GM19035 (cell line): Measurements from ENCODE around the gene GREB1.

Source experiments
- ATAC-seq: cut with Tn5 transposase; IDR thresholded peaks from one replicate; pipeline ENCODE4 v1.9.1; 2021; ENCODE audit not compliant: unreplicated experiment

Gene GREB1, protein sequence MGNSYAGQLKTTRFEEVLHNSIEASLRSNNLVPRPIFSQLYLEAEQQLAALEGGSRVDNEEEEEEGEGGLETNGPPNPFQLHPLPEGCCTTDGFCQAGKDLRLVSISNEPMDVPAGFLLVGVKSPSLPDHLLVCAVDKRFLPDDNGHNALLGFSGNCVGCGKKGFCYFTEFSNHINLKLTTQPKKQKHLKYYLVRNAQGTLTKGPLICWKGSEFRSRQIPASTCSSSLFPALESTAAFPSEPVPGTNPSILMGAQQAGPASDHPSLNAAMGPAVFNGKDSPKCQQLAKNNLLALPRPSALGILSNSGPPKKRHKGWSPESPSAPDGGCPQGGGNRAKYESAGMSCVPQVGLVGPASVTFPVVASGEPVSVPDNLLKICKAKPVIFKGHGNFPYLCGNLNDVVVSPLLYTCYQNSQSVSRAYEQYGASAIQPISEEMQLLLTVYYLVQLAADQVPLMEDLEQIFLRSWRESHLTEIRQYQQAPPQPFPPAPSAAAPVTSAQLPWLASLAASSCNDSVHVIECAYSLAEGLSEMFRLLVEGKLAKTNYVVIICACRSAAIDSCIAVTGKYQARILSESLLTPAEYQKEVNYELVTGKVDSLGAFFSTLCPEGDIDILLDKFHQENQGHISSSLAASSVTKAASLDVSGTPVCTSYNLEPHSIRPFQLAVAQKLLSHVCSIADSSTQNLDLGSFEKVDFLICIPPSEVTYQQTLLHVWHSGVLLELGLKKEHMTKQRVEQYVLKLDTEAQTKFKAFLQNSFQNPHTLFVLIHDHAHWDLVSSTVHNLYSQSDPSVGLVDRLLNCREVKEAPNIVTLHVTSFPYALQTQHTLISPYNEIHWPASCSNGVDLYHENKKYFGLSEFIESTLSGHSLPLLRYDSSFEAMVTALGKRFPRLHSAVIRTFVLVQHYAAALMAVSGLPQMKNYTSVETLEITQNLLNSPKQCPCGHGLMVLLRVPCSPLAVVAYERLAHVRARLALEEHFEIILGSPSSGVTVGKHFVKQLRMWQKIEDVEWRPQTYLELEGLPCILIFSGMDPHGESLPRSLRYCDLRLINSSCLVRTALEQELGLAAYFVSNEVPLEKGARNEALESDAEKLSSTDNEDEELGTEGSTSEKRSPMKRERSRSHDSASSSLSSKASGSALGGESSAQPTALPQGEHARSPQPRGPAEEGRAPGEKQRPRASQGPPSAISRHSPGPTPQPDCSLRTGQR (N-terminal part only)

DNA sequence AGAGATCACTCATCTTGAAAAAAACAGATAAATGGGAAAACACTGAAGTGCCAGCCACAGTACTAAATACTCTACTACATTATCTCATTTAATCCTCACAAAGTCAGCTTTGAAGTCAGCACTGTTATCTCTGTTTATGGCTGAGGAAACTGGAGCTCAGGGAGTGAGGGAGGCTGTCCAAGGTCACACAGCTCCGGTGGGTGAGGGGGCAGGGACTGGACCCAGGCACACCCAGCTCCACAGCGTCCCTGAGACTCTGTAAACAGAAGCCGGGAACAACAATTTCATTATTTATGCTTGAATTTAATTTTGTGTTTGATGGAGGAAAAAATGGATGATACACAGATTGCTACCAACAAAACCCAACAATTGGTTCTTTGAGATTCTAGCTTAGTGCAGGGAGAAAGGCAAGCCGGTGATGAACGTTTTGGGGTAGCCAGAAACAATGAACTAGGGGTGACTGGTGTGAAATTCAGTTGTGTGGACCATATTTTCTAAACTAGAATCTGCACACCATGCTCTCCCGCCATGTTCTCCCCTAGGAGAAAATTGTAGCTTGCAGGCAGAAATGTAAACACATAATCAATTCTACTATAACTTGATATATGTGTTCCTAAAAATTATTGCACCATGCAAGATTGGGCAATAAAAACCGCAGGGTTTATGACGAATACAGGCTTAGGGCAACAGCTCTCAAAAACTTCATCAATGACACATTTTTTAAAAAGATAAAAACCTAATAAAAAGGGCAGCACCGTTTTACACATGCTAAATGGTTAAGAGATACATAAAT lies at the start of gene GREB1:
GREB1 (plus strand) TSS at position 768 of the 793 bp plus-strand sequence. CDS start 22,570 bp downstream, outside the sequence.
- ATAC-seq, result no peak

DNA sequence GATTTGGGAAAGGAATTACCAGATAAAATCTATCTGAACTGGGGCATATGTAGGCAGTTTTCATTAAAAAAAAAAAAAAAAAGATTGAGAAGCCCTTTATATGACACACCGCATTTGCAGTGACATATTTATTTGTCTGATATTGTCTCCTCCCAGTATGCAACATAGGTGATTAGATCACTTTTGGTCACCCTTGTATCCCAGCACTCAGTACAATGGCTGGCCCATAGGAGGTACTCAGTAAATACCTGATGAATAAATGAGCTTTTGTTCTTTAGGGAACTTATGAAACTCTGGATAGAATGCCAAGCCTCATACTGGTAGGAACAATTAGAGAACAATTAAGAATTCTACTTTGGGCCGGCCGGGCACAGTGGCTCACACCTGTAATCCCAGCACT lies 45.0 kb upstream of the GREB1 start:
- no peak for ATAC-seq

DNA sequence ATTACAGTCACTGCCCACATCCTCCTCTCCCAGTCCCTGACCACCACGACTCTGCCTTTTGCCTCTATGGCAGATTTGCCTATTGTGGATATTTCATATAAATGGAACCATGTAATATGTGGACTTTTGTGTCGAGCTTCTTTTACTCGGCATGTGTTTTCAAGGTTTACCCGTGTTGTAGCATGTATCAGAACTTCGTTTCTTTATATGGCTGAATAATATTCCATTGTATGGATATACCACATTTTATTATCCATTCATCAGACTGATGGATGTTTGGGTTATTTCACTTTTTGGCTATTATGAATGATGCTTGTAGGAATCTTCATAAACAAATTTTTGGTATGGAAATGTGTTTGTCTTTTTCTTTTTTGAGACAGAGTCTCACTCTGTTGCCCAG lies 43.7 kb upstream of the GREB1 start:
- ATAC-seq, result no peak

DNA sequence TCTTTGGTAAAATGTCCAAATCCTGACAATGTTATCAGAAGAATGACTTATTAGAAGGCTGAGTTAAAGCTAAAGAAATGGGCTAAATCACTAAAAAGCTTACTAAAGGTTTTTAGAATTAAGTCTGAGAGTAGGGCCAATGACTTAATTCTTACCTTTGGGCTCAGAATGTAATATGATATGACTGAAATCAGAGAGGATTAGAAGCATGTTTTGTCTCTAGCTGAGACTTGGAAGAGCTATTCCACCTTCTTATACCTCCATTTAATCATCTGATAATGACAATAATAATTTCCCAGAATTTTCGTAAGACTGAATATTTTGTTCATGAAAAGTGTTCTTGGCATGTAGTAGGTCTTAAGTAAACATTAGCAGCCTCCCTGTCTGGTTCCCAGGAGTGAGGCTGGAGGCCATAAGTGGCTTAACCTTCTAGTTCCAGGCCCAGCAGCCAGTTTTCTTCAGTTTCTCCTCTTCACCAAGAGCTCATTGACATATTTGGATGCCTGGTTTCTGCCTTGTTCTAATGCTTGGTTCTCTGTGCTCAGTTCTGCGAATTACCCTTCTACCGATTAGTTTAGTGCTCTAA lies 42.4 kb upstream of the GREB1 start:
- ATAC-seq, result no peak

DNA sequence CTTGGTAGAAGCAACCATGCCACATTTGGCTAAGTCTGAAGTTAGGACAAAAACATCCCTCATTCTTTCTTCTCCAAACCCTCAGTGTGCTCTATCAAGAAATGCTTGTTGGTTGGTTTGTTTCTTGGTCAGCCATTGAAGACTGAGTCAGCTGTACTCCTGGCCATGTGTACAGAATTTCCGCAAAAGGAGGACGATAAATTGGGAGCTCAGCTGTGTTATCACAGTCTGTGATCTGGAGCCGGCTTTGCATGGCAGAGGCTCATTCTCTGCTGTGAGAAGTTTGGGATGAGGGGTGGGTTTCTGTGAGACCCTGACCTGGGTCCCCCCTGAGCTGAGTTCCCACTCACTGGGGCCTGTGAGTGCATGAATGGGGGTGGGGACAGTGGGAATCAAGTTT lies 41.6 kb upstream of the GREB1 start:
- ATAC-seq, result no peak

DNA sequence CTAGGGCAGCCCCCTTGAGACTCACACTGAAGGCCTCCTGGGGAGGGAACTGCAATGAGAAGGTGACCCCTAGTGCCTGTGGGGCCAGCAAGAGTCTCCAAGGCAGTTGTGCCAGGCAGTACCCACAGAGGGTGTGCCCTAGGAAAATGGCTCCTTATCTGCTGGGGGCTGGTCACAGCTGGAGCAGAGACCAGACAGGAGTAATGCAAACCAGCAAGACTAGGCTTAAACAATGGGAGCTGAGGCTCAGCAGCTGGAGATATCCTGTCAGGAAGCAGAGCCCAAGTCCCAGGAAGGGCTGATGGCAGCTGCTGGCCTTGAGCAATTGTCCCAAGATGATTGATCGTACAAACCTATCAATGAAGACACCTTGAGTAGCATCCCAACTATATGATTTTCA lies 41.1 kb upstream of the GREB1 start:
- ATAC-seq, result no peak

DNA sequence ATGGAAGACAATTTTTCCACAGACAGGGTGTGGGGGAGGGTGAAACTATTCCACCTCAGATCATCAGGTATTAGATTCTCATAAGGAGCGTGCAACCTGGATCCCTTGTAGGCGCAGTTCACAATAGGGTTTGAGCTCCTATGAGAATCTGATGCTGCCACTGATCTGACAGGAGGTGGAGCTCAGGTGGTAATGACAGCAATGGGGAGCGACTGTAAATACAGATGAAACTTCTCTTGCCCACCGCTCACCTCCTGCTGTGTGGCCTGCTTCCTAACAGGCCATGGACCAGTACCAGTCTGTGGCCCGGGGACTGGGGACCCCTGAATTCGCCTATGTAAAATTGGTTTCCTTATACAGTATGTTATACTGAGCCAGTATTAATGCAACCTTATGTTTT lies 40.6 kb upstream of the GREB1 start:
- no peak for ATAC-seq

DNA sequence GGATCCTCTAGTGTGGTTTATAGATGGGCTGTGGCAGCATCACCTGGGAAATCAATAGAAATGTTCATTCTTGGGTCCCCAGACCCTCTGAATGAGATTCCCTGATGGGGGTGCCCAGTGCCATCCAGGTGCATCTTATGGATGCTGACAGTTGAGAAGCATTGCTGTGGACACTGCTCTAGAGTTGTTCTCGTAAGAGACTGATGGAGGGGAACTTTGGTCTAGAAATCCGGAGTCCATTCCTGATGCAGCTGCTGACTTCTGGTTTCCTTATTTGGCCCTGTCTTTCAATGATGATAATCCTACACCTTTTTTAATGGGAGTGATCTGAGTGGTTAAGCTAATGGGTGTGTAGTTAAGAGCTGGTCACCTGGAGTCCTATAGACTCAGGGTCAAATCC lies 39.5 kb upstream of the GREB1 start:
- no peak for ATAC-seq

DNA sequence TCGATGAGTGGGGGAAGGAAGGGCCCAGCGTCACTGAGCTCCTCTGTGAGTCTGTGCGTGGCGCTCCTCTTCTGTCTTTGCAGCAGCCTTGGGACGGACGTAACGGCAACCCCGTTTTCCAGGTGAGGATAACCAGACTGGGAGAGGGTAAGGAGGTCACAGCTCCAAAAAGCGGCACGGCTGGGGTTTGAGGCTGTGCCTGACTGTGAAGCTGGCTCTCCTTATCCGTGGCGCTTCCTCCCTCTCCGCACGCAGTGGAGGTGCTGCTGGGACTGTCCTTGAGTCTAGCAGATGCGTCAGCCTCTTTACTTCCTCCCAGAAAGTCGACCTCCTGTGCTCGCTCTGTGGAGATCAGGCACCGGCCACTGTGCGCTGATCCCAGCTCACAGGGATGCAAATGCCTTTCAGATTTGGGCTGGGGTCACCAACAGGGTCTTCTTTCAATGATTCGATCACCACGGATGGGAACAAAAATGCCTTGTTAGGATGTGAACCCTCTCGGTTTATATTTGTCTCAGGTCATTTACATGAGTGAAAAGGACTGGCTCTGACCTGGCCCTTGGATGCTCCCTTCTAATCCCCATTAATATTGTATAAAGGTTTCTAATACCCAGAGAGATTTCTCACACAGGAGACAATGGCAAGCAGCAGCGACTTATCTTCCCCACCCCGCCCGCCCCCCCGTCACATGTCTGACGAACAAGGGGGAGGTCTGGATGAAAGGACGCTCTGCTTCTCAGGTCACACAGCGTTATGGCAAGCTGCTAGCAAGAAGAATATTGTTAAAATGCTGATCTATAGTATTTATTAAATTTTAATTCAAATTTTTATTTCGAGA lies 37.8 kb upstream of the GREB1 start:
- no peak for ATAC-seq

DNA sequence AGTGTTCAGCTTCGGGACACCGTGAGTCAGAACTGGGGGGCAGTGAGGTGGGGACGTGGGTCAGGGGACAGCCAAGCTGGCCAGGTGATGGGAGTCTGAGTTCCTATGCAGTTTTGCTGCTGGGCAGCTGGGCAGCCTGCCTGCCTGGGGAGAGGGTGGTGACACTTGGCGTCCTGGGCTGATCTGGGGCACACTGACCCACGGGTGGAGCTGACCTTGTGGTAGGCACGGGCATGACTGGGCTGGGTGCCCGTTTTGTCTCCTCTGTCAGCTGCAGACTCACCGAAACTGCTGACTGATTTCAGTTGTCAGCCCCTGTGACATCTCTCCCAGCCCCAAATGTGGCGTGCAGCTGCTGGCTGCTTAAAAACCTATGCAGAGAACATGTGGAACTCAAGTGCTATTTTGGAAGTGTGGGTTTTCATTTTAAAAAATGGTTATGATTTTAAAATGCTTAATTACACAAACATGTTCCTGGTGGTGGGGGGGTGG lies 35.3 kb upstream of the GREB1 start:
- peak; percentile 95 for ATAC-seq

DNA sequence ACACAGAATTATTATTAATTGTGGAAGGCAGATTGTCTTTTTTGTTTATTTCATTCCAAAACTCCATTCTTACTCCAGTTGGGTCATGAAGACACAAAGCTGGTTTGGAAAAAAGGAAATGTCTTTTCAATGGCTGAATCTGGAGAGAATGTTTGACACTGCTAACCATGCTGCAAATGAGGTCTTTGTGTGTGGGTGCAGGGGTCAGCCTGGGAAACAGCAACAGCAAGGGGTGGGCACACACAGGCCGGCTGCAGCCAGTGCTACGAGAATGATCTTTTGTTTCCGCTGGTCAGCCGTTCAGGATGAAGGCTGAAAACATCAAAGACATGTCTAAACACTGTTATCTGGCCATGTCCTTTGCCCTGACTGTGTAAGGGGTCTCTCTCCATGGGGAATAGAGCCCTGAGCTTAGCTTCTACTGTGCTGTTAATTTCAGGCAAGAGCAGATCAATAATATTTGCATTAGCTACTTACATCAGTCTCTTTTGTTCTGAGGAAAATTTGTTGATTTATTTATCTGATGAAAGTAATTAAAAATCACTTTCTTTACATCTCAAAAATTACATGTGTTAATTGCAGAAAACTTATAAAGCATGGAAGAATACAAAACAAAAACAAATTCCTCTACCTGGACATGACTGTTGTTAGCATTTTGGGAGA lies 34.6 kb upstream of the GREB1 start:
- ATAC-seq, result no peak

DNA sequence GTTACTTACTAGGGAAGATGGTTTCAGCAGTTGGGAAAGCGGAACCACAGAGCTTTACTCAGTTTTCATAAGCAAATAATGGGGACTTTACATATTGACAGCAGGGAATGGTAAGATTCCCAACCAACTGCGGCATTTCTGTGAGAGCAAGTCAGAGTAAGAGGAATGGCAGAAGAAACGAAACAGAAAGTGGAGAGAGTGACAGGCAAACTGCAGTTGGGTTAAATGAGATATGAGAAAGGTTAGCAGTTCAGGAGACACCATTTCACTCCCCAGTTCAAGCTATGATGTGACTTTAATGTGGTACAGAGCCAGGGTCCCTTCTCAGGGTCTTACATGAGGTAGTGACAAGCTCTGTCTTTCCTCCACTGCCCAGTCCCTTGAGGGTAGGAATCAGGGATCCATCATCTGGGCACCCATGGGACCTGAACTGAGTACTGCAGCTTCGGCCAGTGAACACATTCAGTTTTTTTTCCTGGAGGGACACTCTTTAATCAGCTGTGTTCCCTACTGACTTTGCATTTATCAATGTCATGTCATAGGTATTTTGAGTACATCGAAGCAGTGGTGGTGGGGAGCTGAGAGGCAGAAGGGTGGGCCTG lies 33.0 kb upstream of the GREB1 start:
- peak; percentile 43 for ATAC-seq

DNA sequence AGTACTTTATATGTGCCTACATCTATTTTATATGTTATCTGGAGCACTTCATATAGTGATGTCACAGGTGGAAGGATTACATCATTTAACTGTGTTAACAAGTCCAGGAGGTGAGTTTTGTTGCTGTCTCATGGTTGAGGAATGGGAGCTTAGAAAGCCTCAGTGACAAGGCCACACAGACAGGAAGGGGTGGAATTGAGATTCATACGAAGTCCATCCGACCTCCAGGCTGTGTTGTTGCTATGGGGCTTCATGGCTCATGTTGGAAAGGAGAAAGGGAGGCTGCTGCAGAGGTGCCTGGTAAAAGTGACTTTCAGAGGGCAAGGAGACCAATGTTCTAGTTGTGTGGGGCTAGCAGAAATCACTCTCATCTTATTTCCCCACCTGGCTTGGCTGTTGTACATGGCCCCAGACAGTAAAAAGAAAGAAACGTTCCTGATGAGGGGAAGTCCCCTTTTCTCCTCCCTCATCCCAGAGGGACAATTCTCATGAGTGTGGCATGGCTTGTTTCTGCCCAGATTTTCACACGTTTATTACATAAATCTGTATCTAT lies 31.0 kb upstream of the GREB1 start:
- ATAC-seq, result no peak

DNA sequence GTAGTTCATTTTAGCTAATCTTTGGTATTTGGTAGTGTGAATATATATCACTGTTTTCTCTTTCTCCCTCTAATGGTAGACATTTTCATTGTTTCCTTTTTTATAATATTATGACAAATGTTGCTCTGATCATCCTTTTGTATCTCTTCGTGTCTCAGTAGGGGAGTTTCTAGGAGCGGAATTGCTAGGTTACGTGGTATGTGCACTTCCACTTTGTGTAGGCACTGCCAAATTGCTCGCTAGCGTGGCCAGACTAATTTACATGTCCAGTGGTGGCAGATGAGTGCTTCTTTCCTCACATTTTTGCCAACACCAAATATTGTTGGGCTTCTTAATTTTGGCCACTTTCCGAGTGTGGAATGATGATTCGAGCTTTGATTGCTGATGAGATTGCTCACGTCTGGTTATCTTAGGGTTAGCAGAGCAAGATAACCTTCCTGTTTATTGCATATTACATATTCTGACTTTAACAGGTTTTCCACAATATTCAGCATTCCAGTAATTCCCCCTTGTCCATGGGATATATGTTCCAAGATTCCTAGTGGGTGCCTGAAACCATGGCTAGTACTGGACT lies 30.4 kb upstream of the GREB1 start:
- no peak for ATAC-seq

DNA sequence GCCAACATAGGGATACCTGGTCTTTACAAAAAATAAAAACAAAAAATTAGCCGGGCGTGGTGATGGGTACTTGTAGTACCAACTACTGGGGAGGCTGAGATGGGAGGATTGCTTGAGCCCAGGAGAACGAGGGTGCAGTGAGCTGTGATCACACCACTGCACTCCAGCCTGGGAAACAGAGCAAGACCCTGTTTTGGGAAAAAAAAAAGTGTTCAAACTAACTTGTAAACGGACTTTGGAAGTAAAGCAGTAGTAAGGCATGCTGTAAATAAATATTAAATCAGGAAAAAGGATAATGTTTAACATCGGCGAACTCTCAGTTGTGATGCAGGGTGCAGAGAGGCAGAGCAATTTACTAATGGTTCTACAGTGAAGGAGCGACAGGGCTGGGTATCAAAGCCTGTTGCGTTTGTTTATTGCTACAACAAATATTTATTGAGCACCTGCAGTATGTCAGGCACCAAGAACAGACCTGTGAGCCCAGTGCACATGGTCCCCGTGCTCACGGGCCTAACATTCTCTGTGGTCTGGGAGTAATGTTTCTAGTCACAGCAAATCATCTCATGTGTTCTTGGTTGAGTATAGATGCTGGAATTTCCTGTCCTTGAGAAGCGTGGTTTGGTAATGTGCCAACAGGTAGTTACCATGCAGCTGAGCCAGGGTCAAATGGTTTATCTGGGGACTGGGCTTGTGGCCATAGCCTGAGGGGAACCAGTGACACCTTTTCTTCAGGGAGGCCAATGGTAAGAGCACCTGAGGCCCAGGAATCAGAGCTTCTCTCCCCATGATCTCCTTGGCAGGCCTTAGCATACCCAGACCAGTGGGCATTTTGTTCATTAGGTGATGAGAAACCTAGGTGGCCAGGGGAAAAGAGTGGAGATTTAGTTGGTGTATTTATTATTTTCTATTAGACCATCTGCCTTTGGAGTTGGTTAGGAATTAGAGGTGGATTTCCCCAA lies 27.9 kb upstream of the GREB1 start:
- no peak for ATAC-seq

DNA sequence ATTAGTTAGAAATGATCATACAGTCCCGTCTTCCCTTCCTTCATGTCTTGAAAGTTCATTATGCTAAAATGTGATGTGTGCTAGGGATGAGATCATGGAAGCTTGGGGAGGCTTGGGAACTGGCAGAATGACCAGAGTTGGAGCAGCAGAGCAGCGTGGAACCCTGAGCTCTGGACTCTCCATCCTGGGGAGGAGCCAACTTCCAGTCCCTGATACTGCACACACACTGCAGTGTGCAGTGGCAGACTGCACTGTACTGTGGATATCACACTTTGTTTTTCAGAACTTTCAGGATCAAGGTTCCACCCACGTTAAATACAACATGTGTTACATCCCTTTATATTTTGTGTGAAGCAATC lies 27.3 kb upstream of the GREB1 start:
- no peak for ATAC-seq

DNA sequence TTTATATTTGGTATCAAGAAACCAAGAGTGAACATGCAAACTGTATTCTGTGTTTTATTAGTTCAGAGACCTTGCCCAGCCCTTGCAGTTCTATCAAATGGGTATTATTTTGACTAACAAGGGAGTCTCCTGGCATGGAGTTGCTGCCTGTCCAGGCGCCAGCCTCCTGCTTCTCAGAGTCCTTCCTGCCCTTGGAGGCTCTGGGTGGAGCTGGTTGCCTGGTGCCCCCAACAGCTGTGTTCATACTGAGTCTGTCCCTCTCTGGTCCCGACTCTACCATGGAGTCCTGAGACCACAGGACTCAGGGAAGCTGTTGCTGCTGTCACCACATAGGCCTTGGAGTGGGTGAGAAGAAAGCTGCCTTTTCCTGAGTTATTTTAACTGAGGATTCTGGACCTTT lies 26.3 kb upstream of the GREB1 start:
- ATAC-seq, result no peak
